HL-60 (cell line): ENCODE results near the gene CD300C.
"Not testable (repeated sequence)": the region's sequence is repeated elsewhere in the genome, so short reads cannot be mapped to it uniquely, and the experiment has no call there.

Experiments
- DNase-seq, 2 experiments: peaks; one replicate each; pipeline ENCODE4 v3.0.0-alpha.2; 2010 to 2020; ENCODE audit warnings: low read depth in 1 of 2, low spot score in 1 of 2
- H3K27ac ChIP-seq: fragments of 250-450 bp; sonication (Bioruptor Pico); replicated peaks from 2 replicates; pipeline ENCODE4 v1.5.1; 2020; ENCODE audit warnings: mild to moderate bottlenecking, moderate library complexity
- H3K27me3 ChIP-seq: fragments of 250-450 bp; sonication (Bioruptor Pico); 2 replicates; pipeline ENCODE4 v1.5.1; 2021; ENCODE audit warnings: mild to moderate bottlenecking, moderate library complexity; ENCODE audit not compliant: insufficient read depth, poor library complexity, severe bottlenecking
- H3K4me3 ChIP-seq: replicated peaks from 2 replicates; pipeline ENCODE4 v1.5.1; 2011; ENCODE audit warnings: mild to moderate bottlenecking, control low read depth, low read length; ENCODE audit not compliant: insufficient read depth
- CTCF ChIP-seq: IDR thresholded peaks from one replicate; pipeline ENCODE4 v1.5.1; 2011; ENCODE audit warnings: low read length, control low read depth, inconsistent platforms; ENCODE audit not compliant: insufficient read depth
- GABPA ChIP-seq: IDR thresholded peaks from 2 replicates; pipeline ENCODE4 v1.6.1; 2012; ENCODE audit warnings: low read depth
- POLR2AphosphoS5 ChIP-seq: IDR thresholded peaks from 2 replicates; pipeline ENCODE4 v1.6.1; 2012; ENCODE audit warnings: low read depth
- REST ChIP-seq: IDR thresholded peaks from 2 replicates; pipeline ENCODE4 v1.6.1; 2012; ENCODE audit warnings: low read depth; ENCODE audit not compliant: insufficient replicate concordance
- SPI1 ChIP-seq: IDR thresholded peaks from 2 replicates; pipeline ENCODE4 v1.6.1; 2012; ENCODE audit warnings: low read depth, mild to moderate bottlenecking, borderline replicate concordance

Gene CD300C

GRCh38 chr17:74512036-74512435 is 33.9 kb downstream of the CD300C start:
- Histone ChIP-seq H3K27me3 (no peaks in the 10 kb centered on the region), H3K27ac (peak overlapping the region; percentile 70), H3K4me3 (no peak overlapping the region)
- no peak for DNase-seq
- TF ChIP-seq GABPA, result no peak
- no peak for TF ChIP-seq CTCF

GRCh38 chr17:74508156-74508555 is 37.8 kb downstream of the CD300C start:
- Histone ChIP-seq H3K27me3 (no peaks in the 10 kb centered on the region), H3K4me3 (no peak overlapping the region), H3K27ac (no peak overlapping the region)
- no peak for DNase-seq
- TF ChIP-seq SPI1, result no peak
- no peak for TF ChIP-seq CTCF
- TF ChIP-seq REST, result no peak
- TF ChIP-seq GABPA, result no peak
- no peak for TF ChIP-seq POLR2AphosphoS5

GRCh38 chr17:74503949-74504348 is 42.0 kb downstream of the CD300C start:
- H3K27me3 ChIP-seq, H3K4me3 ChIP-seq, H3K27ac ChIP-seq, DNase-seq: not testable (repeated sequence)

GRCh38 chr17:74502861-74503260 is 43.1 kb downstream of the CD300C start:
- Histone ChIP-seq H3K27me3 (no peaks in the 10 kb centered on the region), H3K27ac (no peak overlapping the region), H3K4me3 (no peak overlapping the region)
- no peak for DNase-seq
- TF ChIP-seq SPI1, result no peak
- no peak for TF ChIP-seq GABPA
- no peak for TF ChIP-seq POLR2AphosphoS5
- TF ChIP-seq CTCF, result no peak
- no peak for TF ChIP-seq REST
